ENCODE measurements around the gene SLC25A1.
"Not testable (repeated sequence)": the region's sequence is repeated elsewhere in the genome, so short reads cannot be mapped to it uniquely, and the experiment has no call there.

Gene SLC25A1

GRCh38 chr22:19156109-19156508 is 22.4 kb downstream of the SLC25A1 start:
- not testable (repeated sequence) for H3K4me1 ChIP-seq (ENCODE audit: control insufficient read depth, insufficient read depth, low read length); H3K36me3 ChIP-seq (ENCODE audit: control insufficient read depth, insufficient read depth, low read length); H3K27ac ChIP-seq (ENCODE audit: low read depth, low read length); H3K9ac ChIP-seq (ENCODE audit: low read length); H3K4me3 ChIP-seq (ENCODE audit: low read depth, low read length); H3K9me3 ChIP-seq (ENCODE audit: control insufficient read depth, insufficient read depth, low read depth, low read length)
- peaks cover 54% of the 10 kb centered on the region for H3K27me3 ChIP-seq (ENCODE audit: control insufficient read depth, insufficient read depth, low read length)

DNA sequence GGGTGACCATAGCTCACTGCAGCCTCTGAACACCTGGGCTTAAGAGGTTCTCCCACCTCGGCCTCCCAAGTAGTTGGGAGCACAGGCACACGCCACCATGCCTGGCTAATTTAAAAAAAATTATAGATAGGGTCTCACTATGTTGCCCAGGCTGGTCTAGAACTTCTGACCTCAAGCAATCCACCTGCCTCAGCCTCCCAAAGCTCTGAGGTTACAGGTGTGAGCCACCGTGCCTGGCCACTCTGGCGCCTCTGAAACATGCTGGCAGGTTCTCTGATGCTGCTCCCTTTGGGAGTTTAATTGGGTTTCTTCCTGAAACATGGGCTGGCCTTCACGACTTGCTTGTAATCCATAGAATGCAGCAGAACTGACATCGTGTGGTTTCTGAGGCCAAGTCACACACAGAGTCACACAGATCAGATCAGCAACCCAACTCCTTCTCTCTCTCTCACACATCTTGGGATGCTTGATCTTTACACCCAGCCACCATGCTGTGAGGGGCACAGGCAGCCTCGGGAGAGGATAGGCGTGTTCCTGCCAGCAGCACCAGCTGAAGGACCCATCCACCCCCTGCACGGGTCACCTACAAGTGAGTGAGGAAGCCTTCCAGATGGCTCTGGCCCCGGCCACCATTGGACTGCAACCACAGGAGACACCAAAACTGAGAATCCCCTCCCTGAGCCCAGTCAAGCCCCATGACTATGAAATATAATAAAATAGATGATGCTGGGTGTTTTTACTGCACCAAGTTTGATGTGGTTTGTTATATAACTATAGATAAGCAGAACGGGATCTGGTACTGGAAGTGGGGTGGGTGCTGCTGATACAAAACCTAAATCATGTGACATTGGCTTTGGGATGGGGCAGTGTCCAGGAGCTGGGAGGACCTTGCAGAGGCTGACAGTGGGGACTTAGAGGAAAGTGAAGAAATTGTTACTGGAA is 25.3 kb downstream of the SLC25A1 start:
- Histone ChIP-seq H3K9ac (ENCODE audit: low read length) (no peak overlapping the region), H3K9me3 (ENCODE audit: control insufficient read depth, insufficient read depth, low read depth, low read length) (no peaks in the 10 kb centered on the region), H3K36me3 (ENCODE audit: control insufficient read depth, insufficient read depth, low read length) (no peaks in the 10 kb centered on the region), H3K4me3 (ENCODE audit: low read depth, low read length) (no peak overlapping the region), H3K4me1 (ENCODE audit: control insufficient read depth, insufficient read depth, low read length) (no peaks in the 10 kb centered on the region), H3K27me3 (ENCODE audit: control insufficient read depth, insufficient read depth, low read length) (peaks cover 70% of the 10 kb centered on the region), H3K27ac (ENCODE audit: low read depth, low read length) (no peak overlapping the region)

GRCh38 chr22:19151329-19152191 is 27.0 kb downstream of the SLC25A1 start:
- Histone ChIP-seq H3K36me3 (ENCODE audit: control insufficient read depth, insufficient read depth, low read length) (no peaks in the 10 kb centered on the region), H3K27me3 (ENCODE audit: control insufficient read depth, insufficient read depth, low read length) (peaks cover 87% of the 10 kb centered on the region), H3K4me1 (ENCODE audit: control insufficient read depth, insufficient read depth, low read length) (no peaks in the 10 kb centered on the region; the same call in 1 of the 2 replicates), H3K9ac (ENCODE audit: low read length) (no peak overlapping the region), H3K27ac (ENCODE audit: low read depth, low read length) (no peak overlapping the region), H3K9me3 (ENCODE audit: control insufficient read depth, insufficient read depth, low read depth, low read length) (no peaks in the 10 kb centered on the region), H3K4me3 (ENCODE audit: low read depth, low read length) (no peak overlapping the region)

DNA sequence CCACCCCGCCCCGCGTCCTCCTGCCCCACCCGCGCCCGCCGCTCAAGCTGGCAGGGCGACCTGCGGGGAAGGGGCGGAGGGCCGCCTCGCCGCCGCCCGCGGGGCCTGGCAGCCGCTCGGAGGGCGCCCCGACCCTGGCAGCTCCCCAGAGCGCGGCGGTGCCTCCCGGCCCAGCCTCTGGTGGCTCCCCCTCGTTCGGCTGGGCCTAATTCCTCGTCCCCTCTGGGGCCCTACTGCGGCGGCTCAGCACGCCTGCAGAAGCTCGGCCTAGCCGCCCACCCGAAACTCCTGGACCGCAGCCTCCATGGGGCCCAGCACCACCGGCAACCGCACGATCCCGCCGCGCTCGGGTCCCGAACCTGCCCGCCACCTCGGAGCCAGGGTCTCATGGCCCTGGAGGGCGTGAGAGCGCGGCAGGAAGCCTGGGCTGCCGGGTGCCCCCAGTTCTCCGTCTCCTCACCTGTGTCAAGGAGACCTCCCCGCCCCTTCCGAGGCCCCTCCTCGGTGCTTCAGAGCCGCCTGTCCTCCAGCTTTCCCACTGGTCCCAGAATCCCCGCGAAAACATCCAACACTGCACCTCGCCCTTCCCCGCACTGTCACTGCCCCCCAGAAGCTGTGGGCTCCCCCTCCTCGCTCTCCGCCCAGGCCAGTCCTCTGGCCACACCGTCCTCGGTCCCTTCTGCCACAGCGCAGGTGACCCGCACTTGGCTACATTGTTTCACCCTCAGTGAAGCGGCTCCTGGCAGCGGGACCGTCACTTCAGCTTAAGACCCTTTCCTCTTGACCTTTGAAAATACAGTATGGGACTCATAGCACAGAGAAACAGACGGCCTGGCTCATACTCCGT is 27.8 kb downstream of the SLC25A1 start:
- Histone ChIP-seq H3K36me3 (ENCODE audit: control insufficient read depth, insufficient read depth, low read length) (no peaks in the 10 kb centered on the region), H3K27ac (ENCODE audit: low read depth, low read length) (no peak overlapping the region), H3K27me3 (ENCODE audit: control insufficient read depth, insufficient read depth, low read length) (peaks cover 88% of the 10 kb centered on the region), H3K4me1 (ENCODE audit: control insufficient read depth, insufficient read depth, low read length) (no peaks in the 10 kb centered on the region; the same call in 1 of the 2 replicates), H3K9me3 (ENCODE audit: control insufficient read depth, insufficient read depth, low read depth, low read length) (no peaks in the 10 kb centered on the region), H3K4me3 (ENCODE audit: low read depth, low read length) (peak overlapping the region; percentile 45), H3K9ac (ENCODE audit: low read length) (no peak overlapping the region)

DNA sequence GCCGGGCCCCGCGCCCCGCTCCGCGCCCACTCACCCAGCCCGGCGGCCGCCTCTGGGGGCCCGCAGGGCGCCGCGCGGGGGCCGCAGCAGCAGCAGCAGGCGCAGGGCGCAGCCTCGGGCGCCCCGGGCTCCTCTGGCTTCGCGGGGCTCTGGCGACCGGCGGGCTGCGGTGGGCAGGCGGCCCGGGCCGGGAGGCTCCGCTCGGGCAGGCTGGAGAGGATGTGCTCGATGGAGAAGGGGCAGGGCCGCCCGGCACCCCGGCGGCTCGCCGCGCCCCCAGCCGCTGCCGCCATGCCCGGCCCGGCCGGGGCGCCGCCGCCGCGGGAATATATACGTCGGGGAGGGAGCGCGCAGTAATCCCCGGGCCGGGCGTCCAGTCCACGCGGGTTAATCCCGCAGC is 28.5 kb downstream of the SLC25A1 start, which contains the start of gene GSC2:
Gene GSC2 (minus strand): TSS at position 302 of the 400 bp plus-strand sequence. CDS start 9 bp downstream, at position 293.
- Histone ChIP-seq H3K9ac (ENCODE audit: low read length) (no peak within 1 kb of the TSS), H3K9me3 (ENCODE audit: control insufficient read depth, insufficient read depth, low read depth, low read length) (no peaks in the 10 kb centered on the region), H3K36me3 (ENCODE audit: control insufficient read depth, insufficient read depth, low read length) (no peaks in the 10 kb centered on the region), H3K27ac (ENCODE audit: low read depth, low read length) (no peak within 1 kb of the TSS), H3K4me1 (ENCODE audit: control insufficient read depth, insufficient read depth, low read length) (no peaks in the 10 kb centered on the region; the same call in 1 of the 2 replicates), H3K4me3 (ENCODE audit: low read depth, low read length) (peak within 1 kb of the TSS; percentile 55), H3K27me3 (ENCODE audit: control insufficient read depth, insufficient read depth, low read length) (peaks cover 84% of the 10 kb centered on the region)

DNA sequence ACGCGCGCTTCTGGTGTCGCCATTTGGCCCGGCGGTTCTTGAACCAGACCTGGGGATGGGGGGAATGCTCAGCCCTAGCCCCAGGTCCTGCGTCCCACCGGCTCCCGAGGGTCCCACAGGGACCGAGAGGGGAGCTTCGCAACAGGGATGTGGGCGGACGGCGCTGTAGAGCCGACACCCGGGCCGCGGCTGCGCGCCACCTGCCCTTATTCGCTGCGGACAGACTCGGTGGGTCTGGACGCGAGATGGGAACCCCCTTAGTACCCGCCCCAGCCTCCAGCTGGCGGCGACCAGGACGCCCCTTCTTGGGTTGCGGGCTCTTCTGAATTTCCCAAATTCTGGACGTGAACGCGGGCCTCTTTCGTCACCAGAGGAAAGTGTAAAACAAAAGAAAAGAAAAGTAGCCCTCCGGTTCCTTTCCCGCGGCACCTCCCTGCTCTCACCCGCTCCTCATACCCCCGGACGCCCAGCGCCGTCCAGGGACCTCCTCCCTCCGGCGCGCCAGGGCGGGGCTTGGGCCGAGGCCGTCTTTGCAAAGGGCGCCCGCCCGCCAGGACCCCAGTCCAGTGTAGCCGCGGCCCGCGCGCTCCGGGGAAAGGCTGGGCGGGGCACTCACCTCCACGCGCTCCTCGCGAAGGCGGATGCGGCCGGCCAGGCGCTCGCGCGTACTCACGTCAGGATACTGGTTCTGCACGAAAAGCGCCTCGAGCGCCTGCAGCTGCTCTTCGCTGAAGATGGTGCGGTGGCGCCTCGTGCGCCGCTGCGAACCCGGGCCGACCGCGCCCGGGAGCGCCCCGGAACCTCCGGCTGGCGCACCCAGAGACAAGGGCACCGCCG is 29.3 kb downstream of the SLC25A1 start:
- Histone ChIP-seq H3K36me3 (ENCODE audit: control insufficient read depth, insufficient read depth, low read length) (no peaks in the 10 kb centered on the region), H3K9me3 (ENCODE audit: control insufficient read depth, insufficient read depth, low read depth, low read length) (no peaks in the 10 kb centered on the region), H3K27ac (ENCODE audit: low read depth, low read length) (no peak overlapping the region), H3K4me1 (ENCODE audit: control insufficient read depth, insufficient read depth, low read length) (no peaks in the 10 kb centered on the region; the same call in 1 of the 2 replicates), H3K4me3 (ENCODE audit: low read depth, low read length) (peak overlapping the region; percentile 55), H3K27me3 (ENCODE audit: control insufficient read depth, insufficient read depth, low read length) (peaks cover 81% of the 10 kb centered on the region), H3K9ac (ENCODE audit: low read length) (no peak overlapping the region)

DNA sequence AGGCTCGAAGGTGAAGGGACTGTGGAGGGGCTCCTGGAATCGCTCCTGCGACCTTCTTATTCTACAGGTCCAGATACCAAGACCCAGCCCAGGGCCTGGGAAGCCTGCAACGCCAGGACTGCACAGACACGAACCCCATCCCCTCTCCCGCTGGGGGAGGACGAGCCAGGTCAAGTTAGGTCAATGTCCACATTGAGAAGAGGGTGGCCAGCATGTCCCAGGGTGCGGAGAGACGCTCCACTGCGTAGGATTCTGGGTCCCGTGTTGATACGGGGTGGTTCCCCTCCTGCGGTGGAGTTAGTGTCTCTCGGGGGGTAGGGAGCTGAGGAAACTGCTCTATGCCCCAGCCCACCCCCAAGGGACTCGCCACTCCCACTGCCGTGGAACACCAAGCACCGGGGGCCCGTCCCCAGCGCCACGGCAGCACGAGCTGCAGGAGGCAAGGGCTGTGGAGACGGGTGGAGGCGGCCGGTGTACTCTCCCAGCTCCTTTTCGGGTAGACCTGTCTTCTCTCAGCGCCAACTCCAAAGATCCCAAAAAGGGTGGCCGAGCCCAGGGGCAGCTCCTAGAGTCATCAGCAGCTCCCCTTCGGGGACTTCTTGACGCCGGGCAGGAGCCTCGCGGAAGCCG is 30.0 kb downstream of the SLC25A1 start:
- H3K4me3 ChIP-seq (ENCODE audit: low read depth, low read length): peak overlapping the region; percentile 55

DNA sequence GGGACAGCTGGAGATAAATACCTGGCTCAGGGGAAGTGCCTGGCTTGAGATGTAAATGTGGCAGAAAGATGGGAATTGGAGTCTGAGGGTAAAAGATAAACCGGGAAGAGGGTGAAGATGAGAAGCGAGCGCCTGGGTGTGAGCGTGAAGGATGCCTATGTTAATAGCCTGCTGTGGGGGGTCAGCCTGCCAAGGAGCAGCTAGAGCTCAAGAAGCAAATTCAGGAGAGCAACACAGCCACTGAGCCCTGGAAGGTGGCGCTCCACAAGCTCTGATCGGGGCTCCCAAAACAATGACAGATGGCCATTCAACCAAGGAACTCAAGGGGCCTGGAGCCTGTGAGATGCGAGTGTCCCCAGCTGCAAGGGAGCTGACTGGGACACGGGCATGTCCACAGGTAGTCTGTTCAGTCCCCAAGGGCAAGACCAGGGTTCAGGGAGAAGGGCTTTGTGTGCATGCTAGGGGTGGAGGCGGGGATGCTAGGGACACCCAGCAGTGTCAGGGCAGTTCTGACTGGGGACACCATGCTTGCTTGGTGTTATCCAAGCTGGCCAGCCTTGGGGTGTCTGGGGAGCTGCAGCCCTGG is 31.2 kb downstream of the SLC25A1 start:
- H3K4me1 ChIP-seq (ENCODE audit: control insufficient read depth, insufficient read depth, low read length): peaks cover 3% of the 10 kb centered on the region
- H3K27me3 ChIP-seq (ENCODE audit: control insufficient read depth, insufficient read depth, low read length): peaks cover 64% of the 10 kb centered on the region
- no peak overlapping the region for H3K4me3 ChIP-seq (ENCODE audit: low read depth, low read length)
- no peak overlapping the region for H3K27ac ChIP-seq (ENCODE audit: low read depth, low read length)
- H3K9me3 ChIP-seq (ENCODE audit: control insufficient read depth, insufficient read depth, low read depth, low read length): no peaks in the 10 kb centered on the region
- peaks cover 5% of the 10 kb centered on the region for H3K36me3 ChIP-seq (ENCODE audit: control insufficient read depth, insufficient read depth, low read length)
- no peak overlapping the region for H3K9ac ChIP-seq (ENCODE audit: low read length)

More for the DNA sequence above, 30.0 kb downstream of the SLC25A1 start:
- Histone ChIP-seq H3K9me3 (ENCODE audit: control insufficient read depth, insufficient read depth, low read depth, low read length) (no peaks in the 10 kb centered on the region), H3K27ac (ENCODE audit: low read depth, low read length) (no peak overlapping the region), H3K36me3 (ENCODE audit: control insufficient read depth, insufficient read depth, low read length) (no peaks in the 10 kb centered on the region), H3K27me3 (ENCODE audit: control insufficient read depth, insufficient read depth, low read length) (peaks cover 75% of the 10 kb centered on the region), H3K9ac (ENCODE audit: low read length) (no peak overlapping the region), H3K4me1 (ENCODE audit: control insufficient read depth, insufficient read depth, low read length) (peaks cover 3% of the 10 kb centered on the region)

- H3K4me3 ChIP-seq (ENCODE audit: low read depth, low read length): no peak overlapping the region
- H3K27me3 ChIP-seq (ENCODE audit: control insufficient read depth, insufficient read depth, low read length): peaks cover 55% of the 10 kb centered on the region
- H3K4me1 ChIP-seq (ENCODE audit: control insufficient read depth, insufficient read depth, low read length): peaks cover 3% of the 10 kb centered on the region
- peaks cover 13% of the 10 kb centered on the region for H3K36me3 ChIP-seq (ENCODE audit: control insufficient read depth, insufficient read depth, low read length)
- no peak overlapping the region for H3K9ac ChIP-seq (ENCODE audit: low read length)
- H3K27ac ChIP-seq (ENCODE audit: low read depth, low read length): no peak overlapping the region
- H3K9me3 ChIP-seq (ENCODE audit: control insufficient read depth, insufficient read depth, low read depth, low read length): no peaks in the 10 kb centered on the region
Observed at GRCh38 chr22:19146215-19146968, 32.1 kb downstream of the SLC25A1 start.
